HEK293 (cell line): ENCODE measurements around the gene RRBP1.

Experiments
- CTCF ChIA-PET: fragments of 350-600 bp; formaldehyde crosslinking; extraction: SDS; loops from one replicate; lab custom pipeline; 2021; ENCODE audit warnings: antibody characterized with exemption; lab: Yijun Ruan, JAX
- POLR2A ChIA-PET: fragments of 300-600 bp; formaldehyde crosslinking; extraction: SDS; loops from one replicate; lab custom pipeline; 2020; ENCODE audit warnings: antibody characterized with exemption, inconsistent platforms; lab: Yijun Ruan, JAX
- H3K27ac ChIP-seq: fragments of 200-500 bp; sonication (Bioruptor generic); 2 replicates; pipeline ENCODE4 v1.5.1; 2014; ENCODE audit warnings: low read depth, low read length, control low read depth, inconsistent platforms; ENCODE audit errors: extremely low read depth
- H3K36me3 ChIP-seq, 2 experiments: fragments of 200-500 bp in 1 of 2; sonication (Bioruptor generic) in 1 of 2; 1 replicate in 1 of 2; 2 replicates in 1 of 2; pipeline ENCODE4 v1.5.1; 2014 to 2017; ENCODE audit warnings: inconsistent platforms in 2 of 2, low read length in 2 of 2; ENCODE audit not compliant: control insufficient read depth in 2 of 2, insufficient read depth in 1 of 2
- H3K4me1 ChIP-seq: fragments of 200-500 bp; sonication (Bioruptor generic); 2 replicates; pipeline ENCODE4 v1.5.1; 2014; ENCODE audit warnings: mild to moderate bottlenecking, low read length, inconsistent platforms; ENCODE audit not compliant: control insufficient read depth, insufficient read depth
- H3K4me3 ChIP-seq: 2 replicates; pipeline ENCODE4 v1.5.1; 2011; ENCODE audit warnings: low read depth, mild to moderate bottlenecking, control low read depth, low read length, moderate library complexity
- H3K9me3 ChIP-seq: fragments of 200-500 bp; sonication (Bioruptor generic); 2 replicates; pipeline ENCODE4 v1.5.1; 2014; ENCODE audit warnings: low read depth, low read length, inconsistent platforms; ENCODE audit not compliant: control insufficient read depth, insufficient read depth
- HOXA7 ChIP-seq: sonication (generic); formaldehyde crosslinking; IDR thresholded peaks from 2 replicates; pipeline ENCODE4 v1.8.1; 2022; ENCODE audit warnings: missing genetic modification reagents, borderline replicate concordance
- MZF1 ChIP-seq: fragments of 450-650 bp; formaldehyde crosslinking; IDR thresholded peaks from 2 replicates; pipeline ENCODE4 v1.5.1; 2017; ENCODE audit warnings: missing biosample characterization, missing genetic modification characterization, borderline replicate concordance
- ZNF155 ChIP-seq: fragments of 450-650 bp; formaldehyde crosslinking; IDR thresholded peaks from 2 replicates; pipeline ENCODE4 v1.5.1; 2016; ENCODE audit warnings: missing biosample characterization, missing genetic modification characterization
- ZNF274 ChIP-seq, 2 experiments: fragments of 200-500 bp in 1 of 2; fragments of 450-650 bp in 1 of 2; sonication (Bioruptor generic) in 1 of 2; formaldehyde crosslinking in 1 of 2; IDR thresholded peaks; 2 replicates each; pipeline versions ENCODE4 v1.5.1 to v1.6.1; 2014 to 2016; ENCODE audit warnings: borderline replicate concordance in 1 of 2, inconsistent platforms in 1 of 2, low read length in 1 of 2, missing biosample characterization in 1 of 2, missing genetic modification characterization in 1 of 2
- ZNF324 ChIP-seq: fragments of 450-650 bp; formaldehyde crosslinking; IDR thresholded peaks from 2 replicates; pipeline ENCODE4 v1.5.1; 2016; ENCODE audit warnings: missing biosample characterization, missing genetic modification characterization
- ZNF341 ChIP-seq: fragments of 450-650 bp; formaldehyde crosslinking; IDR thresholded peaks from 2 replicates; pipeline ENCODE4; 2016; ENCODE audit warnings: low read depth, missing biosample characterization, missing genetic modification characterization
- ZNF398 ChIP-seq: fragments of 450-650 bp; formaldehyde crosslinking; IDR thresholded peaks from 2 replicates; pipeline ENCODE4 v1.5.1; 2017; ENCODE audit warnings: missing biosample characterization, missing genetic modification characterization
- ZNF416 ChIP-seq: fragments of 450-650 bp; formaldehyde crosslinking; IDR thresholded peaks from 2 replicates; pipeline ENCODE4 v1.5.1; 2016; ENCODE audit warnings: missing biosample characterization, missing genetic modification characterization
- ZNF501 ChIP-seq: fragments of 450-650 bp; formaldehyde crosslinking; IDR thresholded peaks from 2 replicates; pipeline ENCODE4 v1.5.1; 2016; ENCODE audit warnings: missing biosample characterization, missing genetic modification characterization
- ZNF530 ChIP-seq: fragments of 450-650 bp; formaldehyde crosslinking; IDR thresholded peaks from 2 replicates; pipeline ENCODE4 v1.5.1; 2016; ENCODE audit warnings: low read depth, missing biosample characterization, missing genetic modification characterization
- ZNF555 ChIP-seq: fragments of 450-650 bp; formaldehyde crosslinking; conservative IDR thresholded peaks from 2 replicates; pipeline ENCODE4 v1.5.1; 2017; ENCODE audit warnings: missing biosample characterization, mild to moderate bottlenecking, missing genetic modification characterization, inconsistent platforms
- ZNF561 ChIP-seq: fragments of 450-650 bp; IDR thresholded peaks from 2 replicates; pipeline ENCODE4 v1.5.1; 2018; ENCODE audit warnings: missing biosample characterization, missing genetic modification characterization, borderline replicate concordance
- ZNF624 ChIP-seq: fragments of 450-650 bp; formaldehyde crosslinking; IDR thresholded peaks from 2 replicates; pipeline ENCODE4 v1.5.1; 2017; ENCODE audit warnings: missing biosample characterization, missing genetic modification characterization
- ZNF626 ChIP-seq: fragments of 450-650 bp; sonication (Bioruptor Pico); formaldehyde crosslinking; IDR thresholded peaks from 2 replicates; pipeline ENCODE4 v1.5.1; 2018; ENCODE audit warnings: missing biosample characterization, missing genetic modification characterization, inconsistent platforms
- ZNF692 ChIP-seq: fragments of 450-650 bp; formaldehyde crosslinking; IDR thresholded peaks from 2 replicates; pipeline ENCODE4 v1.5.1; 2016; ENCODE audit warnings: missing biosample characterization, missing genetic modification characterization
- ZNF747 ChIP-seq: fragments of 450-650 bp; formaldehyde crosslinking; IDR thresholded peaks from 2 replicates; pipeline ENCODE4 v1.5.1; 2016; ENCODE audit warnings: missing biosample characterization, missing genetic modification characterization
- TF ChIP-seq, protein P1 (sequence below): fragments of 450-650 bp; formaldehyde crosslinking; IDR thresholded peaks from 2 replicates; pipeline ENCODE4 v1.5.1; 2016; ENCODE audit warnings: missing biosample characterization, missing genetic modification characterization

RRBP1 gene

GRCh38 chr20:17716331-17716730, 34.3 kb upstream of the RRBP1 start (continued):
- TF ChIP-seq, protein P1, sequence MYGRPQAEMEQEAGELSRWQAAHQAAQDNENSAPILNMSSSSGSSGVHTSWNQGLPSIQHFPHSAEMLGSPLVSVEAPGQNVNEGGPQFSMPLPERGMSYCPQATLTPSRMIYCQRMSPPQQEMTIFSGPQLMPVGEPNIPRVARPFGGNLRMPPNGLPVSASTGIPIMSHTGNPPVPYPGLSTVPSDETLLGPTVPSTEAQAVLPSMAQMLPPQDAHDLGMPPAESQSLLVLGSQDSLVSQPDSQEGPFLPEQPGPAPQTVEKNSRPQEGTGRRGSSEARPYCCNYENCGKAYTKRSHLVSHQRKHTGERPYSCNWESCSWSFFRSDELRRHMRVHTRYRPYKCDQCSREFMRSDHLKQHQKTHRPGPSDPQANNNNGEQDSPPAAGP, result no peak
- TF ChIP-seq ZNF624 (tag by site-specific recombination) (no peak), ZNF692 (tag by site-specific recombination) (no peak)

- H3K4me3 ChIP-seq, result no peak overlapping the region
- POLR2A ChIA-PET, result interaction anchor here (1.4 kb wide), 1 partner anchor 33 kb away, joined by 5 read pairs; the partner anchor contains the start of gene RRBP1
- TF ChIP-seq ZNF747 (no peak), ZNF324 (tag by site-specific recombination) (no peak), ZNF561 (tag by site-specific recombination) (no peak), ZNF501 (tag by site-specific recombination) (no peak), ZNF530 (tag by site-specific recombination) (no peak), ZNF274 (IDR thresholded peaks at IDR 0.05; ENCODE audit: low read length) (no peak), ZNF274 (tag by site-specific recombination; IDR thresholded peaks at IDR 0.05; ENCODE audit: borderline replicate concordance) (no peak), HOXA7 (CRISPR knock-in tag) (no peak), ZNF626 (tag by site-specific recombination) (no peak), ZNF555 (no peak)
- TF ChIP-seq, all 188 proteins: peak for 0
- Histone ChIP-seq H3K27ac (no peak overlapping the region), H3K36me3 (no peaks in the 10 kb centered on the region), H3K9me3 (no peaks in the 10 kb centered on the region), H3K4me1 (no peaks in the 10 kb centered on the region)
- CTCF ChIA-PET, result interaction anchor here (0.6 to 1.0 kb wide), 2 partner anchors 11 to 33 kb away, joined by 3 read pairs; partner anchors contain the start of gene RRBP1
Observed at GRCh38 chr20:17715075-17715474, 33.0 kb upstream of the RRBP1 start.

DNA sequence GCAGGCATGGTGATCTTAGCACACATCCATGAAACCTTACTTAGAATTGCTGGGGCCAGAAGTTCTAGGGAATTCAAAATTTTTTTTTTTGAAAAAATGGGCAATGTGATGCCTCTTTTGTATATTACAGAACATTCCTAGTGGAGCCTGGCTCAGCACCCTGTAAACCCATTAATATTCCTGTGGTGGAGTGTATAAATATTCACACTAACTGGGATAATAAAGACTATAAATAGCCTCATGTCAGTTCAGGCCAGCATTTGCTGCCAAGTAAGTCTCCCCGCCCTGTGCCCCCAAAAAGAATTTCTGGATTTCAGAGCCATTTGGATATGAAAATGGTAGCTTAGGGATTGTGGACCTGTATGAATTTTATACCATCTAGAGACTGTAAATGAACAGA, 32.6 kb upstream of the RRBP1 start:
- H3K36me3 ChIP-seq, result no peaks in the 10 kb centered on the region
- H3K4me1 ChIP-seq, result no peaks in the 10 kb centered on the region
- H3K4me3 ChIP-seq, result no peak overlapping the region
- ChIA-PET CTCF (interaction anchor here (0.6 kb wide), 1 partner anchor 11 kb away, joined by 3 read pairs; no protein-coding TSS in a partner anchor), POLR2A (interaction anchor here (1.4 kb wide), 1 partner anchor 32 kb away, joined by 5 read pairs; the partner anchor contains the start of gene RRBP1)
- TF ChIP-seq ZNF501 (tag by site-specific recombination), result no peak
- no peak for TF ChIP-seq ZNF341 (tag by site-specific recombination)
- TF ChIP-seq ZNF416 (tag by site-specific recombination), result no peak
- no peak for TF ChIP-seq ZNF398 (tag by site-specific recombination)
- TF ChIP-seq ZNF155 (tag by site-specific recombination), result no peak
- no peak for TF ChIP-seq MZF1 (tag by site-specific recombination)
- no peak for TF ChIP-seq ZNF692 (tag by site-specific recombination)
- no peaks in the 10 kb centered on the region for H3K9me3 ChIP-seq
- H3K27ac ChIP-seq, result no peak overlapping the region
